GM18868 (cell line): ENCODE results near the gene KLF9.

Experiments
- ATAC-seq: cut with Tn5 transposase; IDR thresholded peaks from one replicate; pipeline ENCODE4 v1.9.1; 2021; ENCODE audit warnings: mild to moderate bottlenecking, moderate library complexity; ENCODE audit not compliant: unreplicated experiment

KLF9 gene

GRCh38 chr9:70422371-70423043 lies 8.1 kb upstream of the KLF9 start:
- ATAC-seq, result no peak

DNA sequence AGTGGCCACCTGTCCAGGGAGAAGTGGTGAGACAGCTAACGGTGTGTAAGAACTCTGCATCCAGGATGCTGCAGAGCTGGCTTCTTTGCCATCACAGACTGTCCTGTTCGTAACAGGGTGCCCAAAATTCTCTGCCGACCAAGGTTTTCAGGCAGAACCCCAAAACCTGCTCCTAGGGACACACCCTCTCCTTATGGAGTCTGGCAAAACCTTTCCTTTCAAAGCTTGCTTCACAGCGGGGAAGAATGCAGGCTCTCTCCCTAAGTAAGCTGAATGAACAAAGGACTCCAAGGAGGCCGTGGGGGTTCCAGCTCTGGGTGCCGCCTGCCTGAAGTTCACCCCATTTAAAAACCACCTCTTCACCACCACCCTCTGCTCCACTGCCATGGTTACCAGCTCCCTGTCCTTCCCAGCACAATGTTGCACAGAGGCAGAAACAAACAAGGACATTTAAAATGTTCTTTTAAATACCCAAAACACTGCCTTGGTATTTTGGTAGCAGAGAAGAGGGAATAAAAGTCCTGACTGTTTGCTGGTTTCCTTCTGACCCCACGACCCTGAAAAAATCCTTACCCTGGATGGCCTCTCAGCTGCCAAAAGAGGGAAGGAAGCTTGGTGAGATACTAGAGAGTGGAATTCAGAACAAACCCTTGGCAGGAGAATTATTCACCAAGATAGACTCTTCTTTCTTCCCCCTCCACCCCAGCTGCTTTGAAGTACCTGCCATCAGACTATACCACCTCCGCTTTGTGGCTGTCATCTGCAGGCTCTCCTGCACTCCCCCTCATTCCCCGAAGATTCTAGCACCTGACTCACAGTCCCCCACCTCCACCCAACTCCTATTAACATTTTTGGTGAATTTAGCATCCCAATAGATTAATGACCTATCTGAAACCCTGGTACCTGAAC lies 7.1 kb upstream of the KLF9 start:
- ATAC-seq, result no peak

- ATAC-seq, result peak; percentile 2
Observed at GRCh38 chr9:70420441-70421271, 6.2 kb upstream of the KLF9 start.

- ATAC-seq, result peak; percentile 39
Observed at GRCh38 chr9:70419556-70420440, 5.3 kb upstream of the KLF9 start.

DNA sequence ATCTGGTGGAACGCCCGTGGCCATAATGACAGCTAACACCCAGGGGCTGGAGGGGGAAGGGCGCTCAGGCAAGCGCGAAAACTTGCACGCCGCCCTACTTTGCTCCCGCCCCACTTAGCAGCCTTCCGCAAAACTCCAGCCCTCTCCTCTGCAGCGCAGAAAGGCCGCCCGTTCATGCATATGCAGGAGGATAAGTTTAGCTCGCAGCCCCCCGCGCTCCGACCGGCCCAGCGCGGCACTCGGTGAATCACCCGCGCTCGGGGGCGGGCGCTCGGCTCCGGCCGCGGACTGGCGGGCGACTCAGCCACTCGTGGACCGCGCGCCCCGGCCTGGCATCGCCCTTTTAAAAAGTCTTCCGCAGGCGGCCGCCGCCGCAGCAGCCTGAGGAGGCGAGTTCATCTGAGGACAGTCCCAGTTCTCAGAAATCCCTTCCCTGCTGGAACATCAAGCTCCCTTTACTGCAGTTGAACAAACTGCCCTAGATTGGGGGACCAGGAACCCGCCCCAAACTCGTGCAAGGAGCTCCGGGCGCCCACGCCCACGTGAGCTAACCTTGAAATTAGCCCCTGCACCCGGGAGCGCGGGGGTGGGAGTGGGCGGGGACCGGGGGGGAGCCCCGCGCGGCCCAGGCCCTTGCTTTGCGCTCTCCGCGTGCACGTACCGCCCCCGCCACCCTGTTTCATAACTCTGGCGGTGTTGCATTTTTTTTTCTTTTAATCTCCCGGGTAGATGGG lies 4.5 kb upstream of the KLF9 start:
- ATAC-seq, result peak; percentile 50

DNA sequence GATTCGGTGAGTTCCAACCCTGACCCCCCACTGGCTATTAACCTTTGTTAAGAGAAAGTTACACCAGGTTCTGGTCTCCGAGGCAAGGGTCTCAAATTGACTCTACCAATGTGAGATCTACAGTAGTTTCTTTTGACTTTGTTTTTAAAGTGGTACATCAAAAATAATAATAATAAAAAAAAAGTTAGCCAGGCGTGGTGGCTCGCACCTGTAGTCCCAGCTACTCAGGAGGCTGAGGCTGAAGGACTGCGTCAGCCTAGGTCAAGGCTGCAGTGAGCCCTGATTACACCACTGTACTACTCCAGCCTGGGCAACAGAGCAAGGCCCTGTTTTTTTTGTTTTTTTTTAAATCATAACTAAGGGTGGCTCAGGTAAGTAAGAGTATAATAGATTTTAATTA lies 1.0 kb upstream of the KLF9 start:
- no peak for ATAC-seq

DNA sequence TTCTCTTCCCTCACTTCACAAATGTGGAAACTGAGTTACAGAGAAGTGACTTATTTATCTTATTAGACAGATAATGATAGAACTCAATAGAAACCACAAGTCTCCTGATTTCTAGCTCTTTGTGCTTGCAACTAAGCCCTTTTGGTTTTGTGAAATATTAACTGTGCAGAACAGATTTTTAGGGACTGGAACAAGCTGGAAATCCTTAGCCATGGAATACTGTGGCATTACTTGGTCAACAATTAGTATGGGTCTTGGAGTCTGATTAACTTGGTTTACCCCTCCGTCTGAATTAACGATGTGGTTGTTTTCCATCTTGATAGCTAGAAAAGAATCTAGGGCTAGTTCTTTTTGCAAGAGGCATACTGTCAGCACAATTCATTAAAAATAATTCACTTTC lies 584 bp upstream of the KLF9 start:
- ATAC-seq, result no peak

DNA sequence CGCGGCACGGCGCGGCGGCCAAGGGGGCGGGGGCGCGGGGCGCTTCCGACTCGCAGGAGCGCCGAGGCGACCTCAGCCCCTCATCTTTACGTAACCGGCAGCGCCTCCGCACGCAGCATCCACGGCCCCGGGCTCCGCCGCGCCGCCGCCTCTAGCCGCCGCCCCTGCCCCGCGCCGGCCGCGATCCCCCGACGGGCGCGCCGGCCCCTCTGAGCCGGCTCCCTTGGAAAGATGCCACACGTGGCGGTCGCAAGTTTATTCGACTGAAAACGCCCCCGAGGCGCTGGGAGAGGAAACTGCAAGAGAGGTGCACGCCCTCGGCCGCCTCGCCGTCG lies 1.0 kb downstream of the KLF9 start:
- ATAC-seq, result peak; percentile 24

DNA sequence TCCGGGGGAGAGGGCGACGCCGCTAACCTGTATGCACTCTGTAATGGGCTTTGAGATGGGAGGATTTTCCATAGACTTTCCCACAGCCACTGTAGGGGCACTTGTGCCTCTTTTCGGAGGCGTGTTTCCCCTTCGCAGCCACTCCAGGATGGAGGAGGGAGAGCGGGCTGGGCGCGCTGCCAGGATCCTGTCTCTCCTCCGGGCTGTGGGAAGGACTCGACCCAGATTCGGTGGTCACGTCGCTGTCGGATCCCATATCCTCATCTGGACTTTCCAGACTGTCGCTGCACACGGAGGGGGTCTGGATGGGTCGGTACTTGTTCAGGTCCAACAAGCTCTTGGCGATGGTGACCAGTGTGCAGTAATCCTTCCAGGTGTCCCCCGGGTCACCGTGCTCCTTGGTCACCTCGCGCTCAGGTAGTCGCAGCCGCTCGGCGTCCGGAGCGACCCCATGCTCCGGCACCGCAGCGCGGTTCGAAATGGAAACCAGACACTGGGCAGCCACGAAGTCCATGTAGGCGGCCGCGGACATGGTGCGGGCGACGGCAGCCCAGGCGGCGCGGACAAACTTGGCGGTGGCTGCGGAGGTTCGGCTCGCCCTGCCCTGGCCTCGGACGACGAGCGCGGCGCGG lies 1.5 kb downstream of the KLF9 start:
- no peak for ATAC-seq

- ATAC-seq, result peak; percentile 25
Observed at GRCh38 chr9:70411930-70412831, 2.3 kb downstream of the KLF9 start.

- ATAC-seq, result no peak
Observed at GRCh38 chr9:70411121-70411929, 3.1 kb downstream of the KLF9 start.

DNA sequence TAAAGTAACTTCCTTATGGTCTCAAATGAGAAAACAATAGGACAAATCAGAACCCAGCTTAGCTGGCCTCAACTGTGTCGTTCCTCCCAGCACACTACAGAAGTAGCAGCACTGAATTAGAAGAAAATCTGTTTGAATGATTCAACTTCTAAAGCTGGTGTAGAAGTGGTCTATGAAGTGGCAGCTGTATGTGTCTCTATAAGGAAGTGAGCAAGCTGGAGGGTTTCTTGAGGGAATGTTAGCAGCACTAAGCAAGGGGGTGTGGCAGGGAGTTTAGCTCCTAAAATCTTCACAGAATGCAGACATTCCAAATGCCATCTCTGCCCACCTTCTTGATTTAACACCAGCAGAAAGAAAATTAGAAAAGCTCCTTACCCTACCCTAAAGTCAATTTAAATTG lies 4.1 kb downstream of the KLF9 start:
- ATAC-seq, result no peak

- ATAC-seq, result no peak
Observed at GRCh38 chr9:70409800-70410199, 4.7 kb downstream of the KLF9 start.

- ATAC-seq, result no peak
Observed at GRCh38 chr9:70409280-70409679, 5.2 kb downstream of the KLF9 start.

- no peak for ATAC-seq
Observed at GRCh38 chr9:70408393-70409040, 5.9 kb downstream of the KLF9 start.

DNA sequence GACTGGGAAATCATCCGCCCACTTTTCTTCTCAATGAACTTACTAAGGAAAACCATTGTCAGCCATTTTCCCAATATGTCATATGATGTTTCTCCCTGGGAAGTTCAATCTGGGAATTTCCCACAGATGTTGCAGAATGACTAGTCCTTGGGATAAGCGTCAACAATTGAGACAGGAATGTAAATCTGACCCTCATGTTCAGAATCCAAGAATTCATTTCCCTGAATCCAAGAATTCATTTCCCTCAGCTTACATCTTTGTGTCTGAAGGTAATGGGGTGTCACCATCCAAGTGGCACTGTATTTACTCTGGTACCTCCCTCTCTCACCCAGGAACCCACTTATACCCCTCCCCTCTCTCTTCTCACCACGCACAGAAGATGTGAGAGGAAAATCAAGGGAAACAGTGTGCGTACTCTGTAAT lies 7.4 kb downstream of the KLF9 start:
- ATAC-seq, result no peak

DNA sequence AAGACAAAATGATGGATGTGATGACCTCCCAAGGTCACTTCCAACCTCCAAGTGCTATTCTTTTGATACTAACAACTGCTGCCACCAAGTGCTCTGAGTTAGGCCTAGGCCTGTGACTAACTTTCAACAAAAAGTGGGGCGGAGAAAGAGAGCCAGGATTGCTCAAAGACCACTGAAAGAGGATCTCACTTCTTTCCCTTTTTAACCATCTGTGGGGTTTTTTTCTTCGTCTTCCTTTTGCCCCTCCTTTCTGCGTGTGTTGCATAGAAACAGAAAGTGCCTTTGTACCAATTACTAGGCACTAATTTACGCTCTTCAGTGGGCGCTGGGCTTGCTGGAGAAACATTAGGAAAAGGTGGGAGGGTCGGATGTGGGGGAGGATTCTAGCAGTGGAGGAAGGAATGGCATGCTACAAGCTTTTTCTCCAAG lies 8.0 kb downstream of the KLF9 start:
- peak; percentile 86 for ATAC-seq
